Measurements from ENCODE around the gene NUP133. TPM values are rescaled to one million over a fixed set of nuclear protein-coding genes. Genes with fewer than 3 reads are reported as not detected.
"Not testable (repeated sequence)": the region's sequence is repeated elsewhere in the genome, so short reads cannot be mapped to it uniquely, and the experiment has no call there.

The NUP133 gene
- total and polyA plus RNA-seq, 2 donors (not counting 3 experiments of a cell fraction or from before 2014, with no cell fraction given): 13.4 to 43.2 TPM

GRCh38 chr1:229402993-229403392 lies 105.1 kb downstream of the NUP133 start:
- H3K36me3 ChIP-seq (ENCODE audit: control insufficient read depth in 2 of 2, extremely low read depth in 1 of 2, insufficient read depth in 2 of 2, low read length in 2 of 2): no peaks in the 10 kb centered on the region
- H3K9ac ChIP-seq (replicated peaks; ENCODE audit: extremely low read depth, insufficient read depth, low read length): no peak overlapping the region
- BruUV-seq (replicated peaks): no TSS peak
- H3K4me2 ChIP-seq (ENCODE audit: insufficient read depth, low read length): no peak overlapping the region
- DNase-seq (ENCODE audit: low read depth, low spot score): no peak
- H3K4me1 ChIP-seq (ENCODE audit: control insufficient read depth, extremely low read depth, insufficient read depth, low read length): no peaks in the 10 kb centered on the region
- intact Hi-C loops (cut with micrococcal nuclease): no loop called here
- POLR2A ChIA-PET: no interaction called here
- H3K9me1 ChIP-seq (replicated peaks; ENCODE audit: control insufficient read depth, extremely low read depth, insufficient read depth, low read length): no peaks in the 10 kb centered on the region
- CTCF ChIA-PET: no interaction called here
- no peaks in the 10 kb centered on the region for H3K9me3 ChIP-seq (replicated peaks; ENCODE audit: control insufficient read depth, insufficient read depth, low read length)
- H3K4me3 ChIP-seq (replicated peaks in 1 of 3; ENCODE audit: insufficient read depth in 1 of 3, low read depth in 1 of 3, low read length in 3 of 3): no peak overlapping the region
- peaks cover 15 to 19% of the 10 kb centered on the region in 2 experiments for H3K27me3 ChIP-seq (ENCODE audit: control insufficient read depth in 2 of 2, insufficient read depth in 2 of 2, low read length in 2 of 2)
- no peak overlapping the region for H3K27ac ChIP-seq (ENCODE audit: insufficient read depth, low read depth, low read length)
- dilution Hi-C loops (cut with MboI; ENCODE audit: extremely low pct_ligation_motif_present, low sequenced_read_pairs): no loop called here
- TF ChIP-seq MYC (IDR thresholded peaks at IDR 0.05; ENCODE audit: low read depth, low read length) (no peak), JUN (IDR thresholded peaks at IDR 0.05; ENCODE audit: borderline replicate concordance, insufficient read depth, insufficient read length, low read depth) (no peak), FOS (IDR thresholded peaks at IDR 0.05; ENCODE audit: borderline replicate concordance, insufficient read depth, low read length) (no peak)
- no peak overlapping the region for H2AFZ ChIP-seq (ENCODE audit: low read depth, low read length)
- no peaks in the 10 kb centered on the region for H3K79me2 ChIP-seq (ENCODE audit: control insufficient read depth, insufficient read depth, low read length)
- FAIRE-seq: no peak
- H4K20me1 ChIP-seq (replicated peaks; ENCODE audit: control insufficient read depth, extremely low read depth, insufficient read depth, low read length): no peaks in the 10 kb centered on the region

GRCh38 chr1:229402329-229402728 lies 105.8 kb downstream of the NUP133 start:
- POLR2A ChIA-PET; H2AFZ ChIP-seq (ENCODE audit: low read depth, low read length); H3K4me1 ChIP-seq (ENCODE audit: control insufficient read depth, extremely low read depth, insufficient read depth, low read length); H3K9me1 ChIP-seq (replicated peaks; ENCODE audit: control insufficient read depth, extremely low read depth, insufficient read depth, low read length); H4K20me1 ChIP-seq (replicated peaks; ENCODE audit: control insufficient read depth, extremely low read depth, insufficient read depth, low read length); CTCF ChIA-PET; H3K9me3 ChIP-seq (replicated peaks; ENCODE audit: control insufficient read depth, insufficient read depth, low read length); H3K9ac ChIP-seq (replicated peaks; ENCODE audit: extremely low read depth, insufficient read depth, low read length); H3K27ac ChIP-seq (ENCODE audit: insufficient read depth, low read depth, low read length); DNase-seq (ENCODE audit: low read depth, low spot score); FAIRE-seq; intact Hi-C loops (cut with micrococcal nuclease); dilution Hi-C loops (cut with MboI; ENCODE audit: extremely low pct_ligation_motif_present, low sequenced_read_pairs); H3K79me2 ChIP-seq (ENCODE audit: control insufficient read depth, insufficient read depth, low read length); H3K4me3 ChIP-seq (replicated peaks in 1 of 3; ENCODE audit: insufficient read depth in 1 of 3, low read depth in 1 of 3, low read length in 3 of 3); H3K4me2 ChIP-seq (ENCODE audit: insufficient read depth, low read length); H3K36me3 ChIP-seq (ENCODE audit: control insufficient read depth in 2 of 2, extremely low read depth in 1 of 2, insufficient read depth in 2 of 2, low read length in 2 of 2); BruUV-seq (replicated peaks): not testable (repeated sequence)
- H3K27me3 ChIP-seq (ENCODE audit: control insufficient read depth in 2 of 2, insufficient read depth in 2 of 2, low read length in 2 of 2): peaks cover 10 to 12% of the 10 kb centered on the region in 2 experiments

Data from endothelial cell of umbilical vein (primary cell).